Inflammatory macrophage treated with lipopolysaccharide for 1 hour (primary cell): Measurements from ENCODE around the gene IL26.
A peak's percentile ranks its signal among the peaks of the same experiment; 100 is the strongest.

Experiments
- DNase-seq, 2 donors: peaks; one replicate each; pipeline ENCODE4 v3.0.0-alpha.2; 2020 to 2022

Gene IL26, protein sequence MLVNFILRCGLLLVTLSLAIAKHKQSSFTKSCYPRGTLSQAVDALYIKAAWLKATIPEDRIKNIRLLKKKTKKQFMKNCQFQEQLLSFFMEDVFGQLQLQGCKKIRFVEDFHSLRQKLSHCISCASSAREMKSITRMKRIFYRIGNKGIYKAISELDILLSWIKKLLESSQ

DNA sequence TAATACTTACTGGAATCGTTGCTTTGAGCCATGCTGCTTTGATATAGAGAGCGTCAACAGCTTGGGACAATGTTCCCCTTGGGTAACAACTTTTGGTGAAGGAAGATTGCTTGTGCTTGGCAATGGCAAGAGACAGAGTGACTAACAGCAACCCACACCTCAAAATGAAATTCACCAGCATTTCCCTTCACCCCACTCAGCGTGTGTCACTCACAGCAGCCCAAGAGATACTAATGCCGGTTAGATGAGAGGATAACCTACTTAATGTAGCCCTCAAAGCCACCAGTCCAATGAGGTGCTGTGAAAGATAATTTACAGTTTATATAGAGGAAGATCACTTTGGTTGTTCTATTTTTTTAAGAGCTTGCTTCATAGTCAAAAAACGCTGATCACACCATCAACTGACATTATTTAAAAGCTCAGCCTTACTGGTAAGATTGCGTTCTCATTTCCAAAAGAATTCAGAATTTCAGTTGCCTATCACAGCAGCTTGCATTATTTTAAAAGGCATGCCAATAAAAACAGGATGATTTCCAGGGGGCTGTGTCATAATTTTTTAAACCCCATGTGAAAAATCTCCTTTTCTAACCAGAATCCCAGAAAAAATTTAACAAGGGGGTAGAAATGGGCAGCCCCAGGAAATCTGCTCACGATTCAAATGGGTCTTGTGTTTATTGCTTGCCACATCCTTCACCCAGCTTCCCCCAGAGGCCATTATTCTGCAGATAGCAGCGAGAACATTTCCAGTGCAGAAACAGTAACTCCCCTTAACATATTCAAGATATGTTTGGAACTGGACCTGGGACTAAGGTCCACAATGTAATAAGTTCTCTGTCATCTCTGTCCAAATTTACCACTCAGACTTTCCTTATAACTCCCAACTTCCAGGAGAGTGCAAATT lies at the start of gene IL26:
Gene IL26 (minus strand): TSS at position 235 of the 901 bp plus-strand sequence. CDS start 54 bp downstream, at position 181.
- DNase-seq = no peak

DNA sequence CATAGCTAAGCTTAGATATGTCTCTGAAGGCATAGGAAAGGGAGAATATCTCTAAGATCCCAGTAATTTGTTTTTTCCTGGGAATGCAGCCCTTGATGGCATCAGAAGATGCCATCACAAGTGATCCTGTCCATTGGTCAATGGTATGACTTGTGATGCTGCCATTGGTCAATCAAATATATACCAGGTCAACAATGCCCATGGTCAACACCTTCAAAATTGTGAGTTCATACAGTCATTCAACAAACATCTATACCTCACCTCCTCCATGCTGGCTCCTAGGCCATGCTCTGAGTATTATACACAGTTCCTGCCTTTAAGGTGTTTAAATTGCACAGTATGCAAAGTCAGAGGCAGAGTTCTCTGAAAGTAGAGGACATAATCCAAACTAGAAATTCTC lies 47.1 kb upstream of the IL26 start:
- no peak for DNase-seq

DNA sequence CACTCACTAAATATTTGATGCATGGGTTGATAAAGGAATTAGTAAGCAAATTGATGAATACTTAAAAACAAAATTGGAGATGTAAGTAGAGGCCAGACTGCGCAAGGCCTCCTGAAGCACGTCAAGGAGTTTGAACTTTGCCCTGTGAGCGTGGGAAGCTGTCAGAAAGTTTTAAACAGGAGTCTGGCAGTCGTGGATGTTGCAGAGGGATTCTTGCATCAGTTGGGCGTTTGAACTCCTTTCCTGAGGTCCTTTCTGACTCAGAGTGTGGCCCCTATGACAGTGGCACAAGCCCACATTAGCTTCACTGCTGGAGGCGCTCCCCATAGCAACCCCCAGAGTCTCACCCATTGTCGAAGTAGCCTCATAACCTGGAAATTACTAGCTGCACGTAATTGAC lies 45.7 kb upstream of the IL26 start:
- DNase-seq = no peak

DNA sequence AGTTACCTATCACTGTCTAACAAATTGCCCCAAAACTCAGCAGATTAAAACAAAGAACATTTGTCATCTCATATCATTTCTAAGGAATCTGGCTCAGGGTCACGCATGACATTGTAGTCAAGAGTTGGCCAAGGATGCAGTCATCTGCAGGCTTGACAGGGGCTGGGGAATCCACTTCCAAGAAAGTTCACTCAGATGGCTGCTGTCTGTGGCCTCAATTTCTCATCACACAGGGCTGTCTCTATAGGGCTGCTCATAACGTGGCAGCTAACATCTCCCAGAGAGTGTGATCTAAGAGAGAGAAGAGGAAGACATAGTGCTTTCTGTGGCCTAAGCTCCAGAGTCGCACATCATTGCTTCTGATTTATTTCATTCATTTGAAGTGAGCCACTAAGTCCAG lies 44.7 kb upstream of the IL26 start:
- no peak for DNase-seq

DNA sequence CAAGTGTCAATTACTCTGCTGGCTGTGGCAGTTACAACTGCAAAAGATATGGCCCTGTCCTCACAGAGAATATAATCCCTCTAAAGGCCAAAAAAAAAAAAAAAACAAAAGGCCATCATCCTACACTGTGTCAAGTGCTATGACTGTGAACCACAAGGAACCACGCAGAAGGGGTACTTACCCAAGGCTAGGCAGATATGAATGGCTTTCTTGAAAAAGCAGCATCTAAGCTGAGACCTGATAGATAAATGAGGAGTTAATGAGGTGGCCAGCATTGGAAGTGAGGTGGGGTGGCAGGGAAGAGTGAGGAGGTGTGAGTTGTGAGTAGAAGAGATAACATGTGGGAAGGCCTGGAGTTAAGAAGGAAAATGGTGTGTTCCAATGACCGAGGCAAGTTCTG lies 44.2 kb upstream of the IL26 start:
- no peak for DNase-seq

DNA sequence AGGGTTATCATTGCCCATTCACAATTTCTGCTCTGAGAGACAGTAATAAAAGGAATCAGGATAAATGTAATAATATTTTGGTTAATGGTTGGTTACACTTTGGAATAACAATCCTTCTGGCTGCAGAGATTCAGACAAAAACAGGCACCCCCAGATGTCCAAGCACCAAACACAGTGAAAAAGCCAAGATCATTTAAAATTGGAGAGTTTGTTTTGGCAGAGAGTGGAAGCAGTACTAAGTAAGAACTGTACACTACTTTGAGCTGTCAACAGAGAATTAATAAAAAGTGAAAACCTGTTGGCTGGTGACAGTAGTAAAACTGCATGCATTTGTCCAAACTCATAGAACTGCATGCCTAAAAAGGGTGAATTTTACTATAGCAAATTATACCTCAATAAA lies 43.4 kb upstream of the IL26 start:
- no peak for DNase-seq

DNA sequence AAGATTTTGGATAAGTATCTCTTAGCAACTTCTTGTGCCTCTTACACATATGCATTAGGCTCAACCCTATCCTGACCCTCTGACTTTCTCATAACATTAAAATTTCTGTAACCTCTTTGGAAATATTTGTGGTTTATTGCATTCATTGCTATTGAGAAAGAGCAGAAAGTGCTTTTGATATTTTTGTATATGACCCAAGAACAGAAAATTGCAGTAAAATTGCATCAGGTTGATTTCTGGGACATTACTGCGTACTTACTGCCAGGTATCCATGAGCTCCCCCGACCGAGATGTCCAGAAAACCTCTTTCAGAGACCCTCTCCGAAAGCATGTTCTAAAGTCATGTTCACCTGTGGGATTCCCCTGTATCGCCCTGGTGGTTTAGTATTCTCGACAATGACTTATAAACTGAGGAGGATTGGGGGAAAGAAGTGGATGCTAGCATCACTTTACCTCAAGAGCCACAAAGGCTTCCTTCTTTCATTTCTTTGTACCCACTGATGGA lies 42.3 kb upstream of the IL26 start:
- peak; percentile 55 to 85 for DNase-seq

DNA sequence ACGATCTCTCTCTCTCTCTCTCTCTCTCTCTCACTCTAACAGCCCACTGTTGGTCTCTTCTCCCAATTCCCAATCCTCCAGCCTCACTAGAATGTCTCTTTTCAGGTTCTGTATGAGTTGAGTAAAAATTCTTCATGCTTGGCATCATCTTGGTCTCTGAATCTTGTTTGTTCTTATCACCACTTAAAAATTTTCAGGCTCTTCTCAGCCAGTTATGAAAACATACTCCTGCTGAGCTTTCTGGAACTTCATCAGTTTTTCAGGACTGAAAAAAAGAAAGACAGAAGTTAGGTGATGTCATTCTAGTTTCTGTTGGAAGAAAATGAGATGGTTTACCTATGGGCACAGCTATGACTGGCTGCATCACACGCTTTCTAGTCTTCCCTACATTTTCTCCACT lies 39.2 kb upstream of the IL26 start:
- DNase-seq = no peak

DNA sequence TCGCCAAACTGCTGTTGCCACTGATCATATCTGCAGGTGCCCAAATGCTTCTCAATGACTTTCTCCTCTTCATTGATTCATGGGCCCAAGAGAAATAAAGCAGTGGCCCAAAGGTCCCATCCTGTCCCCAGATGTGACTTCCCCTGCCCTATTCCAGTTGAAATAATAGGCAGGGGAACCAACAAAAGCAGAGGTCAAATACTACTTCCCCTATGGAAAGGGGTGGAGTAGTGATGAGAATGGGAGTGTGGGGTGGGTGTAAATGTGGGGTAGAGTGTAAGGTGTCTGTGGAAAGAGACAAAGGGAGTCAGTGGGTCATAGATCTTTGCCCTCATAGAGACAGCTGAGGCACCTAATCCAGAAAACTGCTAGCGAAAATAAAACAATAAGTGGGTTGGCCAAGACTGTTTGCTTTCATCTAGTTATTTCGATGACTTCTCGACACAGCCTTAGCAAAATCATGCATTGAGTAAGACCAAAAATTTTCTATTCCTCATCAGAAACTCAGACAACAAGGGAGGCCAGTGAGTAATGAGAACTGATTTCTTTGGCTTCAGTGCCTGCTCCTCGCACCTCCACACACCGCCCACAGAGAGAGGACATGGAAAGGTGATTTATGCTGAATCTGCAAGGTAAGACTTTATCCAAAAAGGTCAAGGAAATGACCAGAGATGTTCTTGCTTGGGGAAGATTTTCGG lies 38.7 kb upstream of the IL26 start:
- DNase-seq = peak; percentile 65 to 66

DNA sequence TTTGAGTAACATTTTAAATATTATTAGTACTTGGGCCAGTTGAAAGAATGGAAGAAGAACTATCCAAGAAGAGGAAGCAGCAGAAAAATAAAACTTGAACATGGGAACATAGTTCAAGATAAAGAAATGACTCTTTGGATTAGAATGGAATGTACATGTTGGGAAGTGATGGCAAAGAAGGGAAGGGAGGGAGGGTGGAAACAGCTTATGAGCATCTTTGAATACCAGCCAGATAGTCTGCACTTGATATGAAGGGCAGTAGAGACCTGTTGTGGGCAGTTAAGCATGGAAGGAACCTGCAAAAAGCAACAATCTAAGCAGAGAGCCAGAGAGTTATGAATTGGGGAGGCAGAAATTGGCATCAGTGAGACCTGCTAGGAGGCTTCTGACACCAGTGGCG lies 37.8 kb upstream of the IL26 start:
- no peak for DNase-seq

DNA sequence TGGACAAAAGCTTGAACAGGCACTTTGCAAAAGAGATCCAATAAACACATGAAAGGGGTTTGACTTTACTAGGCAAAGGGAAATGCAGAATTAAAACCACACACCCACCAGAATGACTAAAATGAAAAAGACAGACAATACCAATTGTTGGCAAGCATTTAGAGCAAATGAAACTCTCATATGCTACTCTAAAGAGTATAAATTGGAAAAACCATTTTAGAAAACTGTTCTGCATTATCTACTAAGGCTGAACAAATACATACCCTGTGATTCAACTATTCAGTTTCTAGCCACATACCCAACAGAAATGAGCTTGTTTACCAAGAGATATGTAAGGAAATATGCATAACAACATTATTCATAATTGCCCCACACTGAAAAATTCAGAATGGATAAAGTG lies 36.3 kb upstream of the IL26 start:
- no peak for DNase-seq

DNA sequence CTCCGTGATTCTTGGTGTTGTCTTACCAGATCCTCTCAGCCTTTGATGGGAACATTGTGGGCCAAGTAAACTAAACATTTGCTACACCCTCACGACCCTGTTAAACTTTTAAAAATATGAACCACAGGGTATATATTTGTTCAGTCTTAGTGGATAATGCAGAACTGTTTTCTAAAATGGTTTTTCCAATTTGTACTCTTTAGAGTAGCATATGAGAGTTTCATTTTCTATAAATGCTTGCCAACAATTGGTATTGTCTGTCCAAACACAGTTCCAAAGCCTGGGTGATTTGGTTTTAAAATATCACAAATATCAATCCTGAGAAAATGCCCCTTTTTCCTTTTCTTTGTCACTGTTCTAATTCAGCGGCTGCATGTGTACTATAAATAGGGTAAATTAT lies 34.5 kb upstream of the IL26 start:
- DNase-seq = no peak

DNA sequence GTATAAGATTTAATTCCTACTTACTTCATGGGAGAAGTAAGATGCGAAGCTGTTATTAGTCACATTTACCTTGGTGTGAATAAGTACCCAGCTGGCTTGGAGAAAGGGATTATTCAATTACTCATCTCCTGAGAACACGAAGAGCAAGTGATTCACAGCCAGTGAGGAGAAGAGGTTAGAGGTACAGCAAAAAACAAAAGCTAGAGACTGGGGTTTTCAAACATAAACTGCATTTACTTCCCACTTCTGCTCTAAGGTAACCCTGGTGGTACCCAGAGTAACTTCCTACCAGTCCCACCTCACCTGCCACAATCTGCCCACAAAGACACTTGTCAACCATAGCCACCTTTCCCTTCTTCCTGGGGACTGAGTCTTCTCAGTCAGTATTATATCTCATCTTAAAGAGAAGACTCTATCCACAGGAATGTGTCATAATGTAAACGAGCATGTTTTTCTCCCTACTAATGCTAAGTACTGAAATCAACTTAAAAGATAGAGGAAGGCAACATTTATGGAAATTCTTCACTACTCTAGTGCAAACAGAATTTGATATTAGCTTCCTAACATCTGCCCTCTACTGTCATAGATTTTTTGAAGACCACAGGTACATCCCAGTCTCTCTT lies 33.8 kb upstream of the IL26 start:
- no peak for DNase-seq

DNA sequence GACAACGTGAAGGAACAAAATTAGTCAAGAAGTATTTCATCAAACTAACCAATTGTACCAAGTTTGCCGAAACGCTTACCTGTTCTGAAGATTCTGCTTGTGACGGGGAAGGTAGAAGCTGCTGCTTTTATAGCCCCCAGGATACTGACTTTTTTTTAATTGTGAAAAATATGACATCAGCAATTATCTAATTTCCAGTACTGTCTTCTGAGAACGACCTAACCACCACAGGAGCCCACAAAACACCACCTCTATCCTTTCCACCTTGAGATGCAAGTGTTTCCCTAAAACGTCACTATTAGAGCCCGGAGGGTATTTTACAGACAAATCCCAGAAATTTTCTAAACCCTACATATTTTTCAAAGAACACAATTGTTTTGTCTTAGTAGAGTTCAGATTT lies 27.9 kb upstream of the IL26 start, which contains the start of gene IL22:
Gene IL22 (minus strand): TSS at position 101 of the 400 bp plus-strand sequence. CDS start 156 bp downstream, outside the sequence.
- no peak for DNase-seq

DNA sequence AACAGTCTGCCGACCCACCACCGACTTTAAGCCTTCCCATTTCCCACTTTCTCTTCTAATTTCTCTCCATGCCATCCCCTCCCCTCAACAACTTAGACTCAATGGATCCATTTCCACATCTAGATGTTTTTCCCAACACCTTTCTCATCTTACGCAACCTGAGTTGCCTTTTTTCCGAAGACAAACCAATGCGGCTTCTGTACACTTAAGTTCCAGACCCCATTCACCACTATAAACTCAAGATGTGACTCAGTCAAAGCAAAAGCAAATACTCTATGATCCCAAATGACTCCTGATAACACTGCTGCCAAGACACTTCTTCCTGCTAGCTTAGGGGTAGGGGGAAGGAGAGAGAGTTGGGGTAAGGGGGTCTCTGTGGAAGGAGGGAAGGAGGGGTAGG lies 26.5 kb upstream of the IL26 start:
- DNase-seq = no peak

DNA sequence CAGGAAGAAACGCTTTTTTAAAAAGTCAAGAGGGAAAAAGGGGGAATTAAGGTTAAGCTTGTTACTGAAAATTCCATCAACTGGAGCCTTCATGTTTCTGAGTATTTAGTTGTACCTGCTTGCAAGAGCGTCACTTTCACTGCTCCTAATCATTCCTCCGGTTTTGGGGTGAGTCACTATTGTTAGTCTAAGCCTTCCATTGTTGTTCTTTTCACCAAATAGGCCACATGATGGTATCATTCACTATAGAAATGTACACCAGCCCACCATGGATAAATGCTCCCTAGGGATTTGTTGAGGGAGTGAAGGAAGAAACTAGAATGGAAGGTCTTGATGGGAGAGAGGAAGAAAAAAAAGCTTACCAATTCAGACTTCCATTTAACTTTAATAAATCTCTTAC lies 24.8 kb upstream of the IL26 start:
- no peak for DNase-seq

DNA sequence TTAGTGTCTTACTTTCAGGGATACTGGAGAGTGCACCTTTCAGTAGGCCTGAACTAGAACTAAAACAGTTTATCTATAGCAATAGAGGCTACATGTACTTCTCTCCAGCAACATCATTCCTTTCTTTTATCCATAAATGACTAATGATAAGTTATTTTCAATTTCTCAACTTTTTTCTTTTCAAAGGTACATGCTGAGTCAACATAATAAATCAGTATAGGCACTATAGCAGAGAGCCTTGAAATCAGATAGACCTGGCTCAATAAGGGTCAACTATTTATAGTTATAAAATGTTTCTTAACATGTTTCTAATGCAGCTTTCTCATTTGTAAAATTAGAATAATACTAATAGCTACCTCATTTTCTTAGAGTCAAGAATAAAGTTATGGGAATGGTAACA lies 22.2 kb upstream of the IL26 start:
- no peak for DNase-seq

DNA sequence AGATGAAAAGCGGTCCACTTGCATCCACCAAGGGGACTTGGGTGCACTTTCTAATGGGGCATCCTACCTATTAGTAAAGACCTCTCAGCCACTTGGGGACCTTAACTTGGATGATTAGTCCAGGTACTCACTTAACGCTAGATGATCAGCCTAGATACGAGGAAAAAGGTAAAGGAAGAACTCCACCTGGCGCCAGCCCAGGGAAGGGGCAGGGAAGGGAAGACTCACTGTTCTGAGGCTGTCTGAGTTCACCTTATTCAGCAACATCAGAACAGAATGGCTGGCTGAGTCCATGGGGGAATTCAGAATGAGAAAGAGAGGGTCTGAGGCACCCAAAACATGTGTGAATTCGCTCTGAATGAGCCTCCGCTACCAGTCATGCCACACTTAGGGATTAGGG lies 20.7 kb upstream of the IL26 start:
- DNase-seq = no peak

DNA sequence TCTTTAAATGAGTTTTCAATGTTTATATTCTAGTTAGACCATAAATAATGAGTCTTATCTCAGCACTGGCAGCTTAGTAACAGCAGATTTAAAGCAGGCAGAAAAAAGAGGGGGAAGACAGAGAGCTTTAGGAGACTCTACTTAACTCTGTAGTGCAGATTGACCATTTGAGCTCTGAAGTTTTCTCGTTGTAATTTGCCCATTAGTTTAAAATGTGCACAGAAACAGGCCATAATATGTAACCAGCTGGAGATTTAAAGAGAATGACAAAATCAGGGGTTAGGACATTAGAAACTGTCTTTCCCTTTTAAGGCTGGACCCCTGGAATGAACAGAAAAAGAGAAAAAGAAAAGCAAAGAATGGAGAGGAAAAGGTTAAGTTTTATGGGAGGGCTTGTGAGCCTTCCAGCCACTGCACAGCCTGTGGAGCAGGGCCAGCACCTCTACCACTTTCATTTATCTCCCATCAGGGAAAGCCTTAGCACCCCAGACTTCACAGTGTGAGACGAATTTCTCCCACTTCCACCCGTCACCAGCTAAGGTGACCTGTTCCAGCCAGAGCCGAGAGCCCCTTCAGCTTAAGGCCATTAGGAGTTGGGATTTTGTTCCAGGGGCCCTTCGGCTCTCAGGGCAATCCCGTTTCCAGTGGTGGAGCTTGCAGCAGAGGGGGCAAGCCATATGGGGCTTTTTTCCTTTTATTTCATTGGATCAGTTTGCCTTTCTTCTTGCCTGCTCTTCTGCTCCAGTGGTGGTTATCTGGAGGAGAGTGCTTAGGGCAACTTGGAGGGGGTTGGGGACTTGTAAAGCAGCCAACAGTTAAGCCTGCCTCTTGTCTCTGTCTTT lies 19.8 kb upstream of the IL26 start:
- no peak for DNase-seq

DNA sequence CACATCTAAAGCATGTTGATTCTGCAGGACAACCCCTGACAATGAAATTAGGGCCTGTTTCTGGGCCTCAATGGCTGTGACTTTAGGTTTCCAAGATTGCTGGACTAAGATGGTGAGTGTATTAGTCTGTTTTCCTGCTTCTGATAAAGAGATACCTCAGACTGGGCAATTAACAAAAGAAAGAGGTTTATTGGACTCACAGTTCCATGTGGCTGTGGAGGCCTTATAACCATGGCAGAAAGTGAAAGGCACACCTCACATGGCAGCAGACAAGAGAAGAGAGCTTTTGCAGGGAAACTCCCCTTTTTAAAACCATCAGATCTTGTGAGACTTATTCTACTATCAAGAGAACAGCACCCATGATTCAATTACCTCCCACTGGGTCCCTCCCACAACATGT lies 17.2 kb upstream of the IL26 start:
- DNase-seq = no peak

DNA sequence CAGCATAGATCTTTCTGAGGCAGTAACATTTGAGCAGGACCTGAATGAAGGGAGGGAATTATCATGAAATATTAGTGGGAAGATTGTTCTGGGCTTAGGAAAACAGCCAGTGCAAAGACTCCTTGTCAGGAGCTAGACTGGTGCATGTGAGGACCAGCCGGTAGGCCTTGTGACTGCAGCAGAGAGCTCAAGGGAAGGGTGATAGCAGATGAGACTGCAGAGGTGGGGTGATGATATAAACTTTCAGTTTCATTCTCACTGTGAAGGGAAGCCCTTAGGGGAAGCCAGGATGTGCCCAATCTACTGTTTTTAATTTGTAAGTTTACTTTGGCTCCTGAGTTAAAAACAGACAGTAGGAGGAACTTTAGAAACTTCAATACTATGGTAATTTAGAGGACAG lies 15.4 kb upstream of the IL26 start:
- peak; percentile 68 to 82 for DNase-seq

DNA sequence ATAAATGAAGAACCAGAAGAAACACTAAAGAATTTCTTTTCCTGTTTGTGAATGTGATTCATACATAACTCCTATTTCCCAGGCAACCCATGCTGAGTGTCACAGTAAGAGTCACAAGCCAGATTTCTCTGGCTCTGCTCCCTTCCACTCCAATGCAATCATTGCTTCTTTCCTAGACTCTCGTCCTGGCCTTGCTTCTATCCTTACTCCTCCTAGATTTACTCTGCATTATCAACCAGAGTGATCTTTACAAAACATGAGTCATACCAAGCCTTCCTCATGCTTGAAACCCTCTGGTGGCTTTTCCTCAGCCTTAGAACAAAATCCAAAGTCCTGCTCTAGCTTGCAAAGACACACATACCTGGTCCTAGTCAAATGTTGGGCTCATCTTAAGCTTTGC lies 14.5 kb upstream of the IL26 start:
- no peak for DNase-seq
